CD8-positive, alpha-beta memory T cell (primary cell): Measurements from ENCODE around the gene SESN1. TPM values are rescaled to one million over a fixed set of nuclear protein-coding genes. Genes with fewer than 3 reads are reported as not detected.

Source experiments
- CTCF ChIA-PET: fragments of 350-600 bp; sonication (Branson Sonifier 250); formaldehyde crosslinking; loops from one replicate; lab custom pipeline; 2021; ENCODE audit warnings: antibody characterized with exemption; lab: Charles Lee
- POLR2A ChIA-PET: fragments of 350-600 bp; sonication (Branson Sonifier 250); formaldehyde crosslinking; loops from one replicate; lab custom pipeline; 2021; ENCODE audit warnings: antibody characterized with exemption; lab: Charles Lee
- DNase-seq, 5 donors: peaks; one replicate each; pipeline versions ENCODE4 v3.0.0 to v3.0.0-alpha.2; 2020 to 2022; ENCODE audit warnings: mixed read lengths in 1 of 5
- H3K27ac ChIP-seq: one replicate; pipeline ENCODE4 v1.7.0; 2013; ENCODE audit warnings: low read depth, mild to moderate bottlenecking, low read length, moderate library complexity
- H3K27me3 ChIP-seq: 2 replicates; pipeline ENCODE4 v1.7.0; 2013; ENCODE audit warnings: low read length, mild to moderate bottlenecking; ENCODE audit not compliant: insufficient read depth, poor library complexity, severe bottlenecking
- H3K36me3 ChIP-seq: 2 replicates; pipeline ENCODE4 v1.7.0; 2013; ENCODE audit warnings: mild to moderate bottlenecking, low read length, moderate library complexity; ENCODE audit not compliant: insufficient read depth
- H3K4me1 ChIP-seq: 2 replicates; pipeline ENCODE4 v1.7.0; 2013; ENCODE audit warnings: mild to moderate bottlenecking, low read length, moderate library complexity; ENCODE audit not compliant: insufficient read depth
- H3K4me3 ChIP-seq: 2 replicates; pipeline ENCODE4 v1.7.0; 2013; ENCODE audit warnings: mild to moderate bottlenecking, low read length
- H3K9me3 ChIP-seq: 2 replicates; pipeline ENCODE4 v1.7.0; 2013; ENCODE audit warnings: mild to moderate bottlenecking, low read length
- H3K27ac Mint-ChIP-seq, 8 donors: one replicate each; pipeline ENCODE4 v1.8.0; 2020 to 2021; ENCODE audit warnings: mixed read lengths in 8 of 8, mild to moderate bottlenecking in 6 of 8, inconsistent platforms in 3 of 8, moderate library complexity in 3 of 8
- H3K27me3 Mint-ChIP-seq, 2 donors: one replicate each; pipeline ENCODE4 v1.8.0; 2020 to 2021; ENCODE audit warnings: mixed read lengths in 2 of 2, mild to moderate bottlenecking in 1 of 2, moderate library complexity in 1 of 2
- H3K36me3 Mint-ChIP-seq, 3 donors: one replicate each; pipeline ENCODE4 v1.8.0; 2020 to 2021; ENCODE audit warnings: mixed read lengths in 3 of 3, inconsistent platforms in 1 of 3, mild to moderate bottlenecking in 1 of 3
- H3K4me1 Mint-ChIP-seq, 3 donors: one replicate each; pipeline ENCODE4 v1.8.0; 2020 to 2021; ENCODE audit warnings: mixed read lengths in 3 of 3, inconsistent platforms in 1 of 3, mild to moderate bottlenecking in 1 of 3
- H3K4me3 Mint-ChIP-seq, 7 donors: one replicate each; pipeline ENCODE4 v1.8.0; 2020 to 2021; ENCODE audit warnings: mixed read lengths in 7 of 7, mild to moderate bottlenecking in 6 of 7, moderate library complexity in 4 of 7, inconsistent platforms in 2 of 7
- H3K9me3 Mint-ChIP-seq, 5 donors: one replicate each; pipeline ENCODE4 v1.8.0; 2020 to 2022; ENCODE audit warnings: mixed read lengths in 5 of 5, mild to moderate bottlenecking in 3 of 5, moderate library complexity in 2 of 5, inconsistent platforms in 1 of 5
- polyA plus RNA-seq: library from polyadenylated mRNA; unstranded; fragments of 300-500 nt; fragmentation: Illumina TruSeq; gene quantifications from one replicate; pipeline ENCODE4 v1.2.3, GENCODE V29; 2021
- total RNA-seq, 2 experiments: library from RNA; stranded (reverse); gene quantifications; one replicate each; pipeline ENCODE4 v1.2.3, GENCODE V29; 2021

The SESN1 gene
- total and polyA plus RNA-seq, 3 experiments from 2014 or later: 20.2 to 39.2 (median 22.0) TPM

DNA sequence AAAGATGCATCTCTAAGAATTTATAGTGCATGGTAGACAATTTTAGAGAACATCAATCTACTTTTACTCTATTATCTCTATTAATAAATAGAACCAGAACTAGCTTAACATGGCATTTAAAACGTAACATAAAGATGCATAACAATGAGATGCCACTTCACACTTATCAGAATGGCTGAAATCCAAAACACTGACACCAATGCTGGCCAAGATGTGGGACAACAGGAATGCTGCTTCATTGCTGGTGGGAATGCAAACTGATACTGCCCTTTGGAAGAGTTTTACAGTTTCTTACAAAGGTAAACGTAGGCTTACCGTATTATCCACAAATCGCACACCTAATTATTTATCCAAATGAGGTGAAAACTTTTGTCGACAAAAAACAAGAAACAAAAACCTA lies 95.2 kb downstream of the SESN1 start:
- H3K4me1 Mint-ChIP-seq: peaks cover 36 to 37% (median 37%) of the 10 kb centered on the region in 3 donors
- Histone ChIP-seq H3K4me1 (peaks cover 6% of the 10 kb centered on the region), H3K9me3 (no peaks in the 10 kb centered on the region), H3K27ac (no peak overlapping the region), H3K36me3 (peaks cover 13% of the 10 kb centered on the region), H3K4me3 (no peak overlapping the region), H3K27me3 (no peaks in the 10 kb centered on the region)
- ChIA-PET CTCF (no interaction called here), POLR2A (no interaction called here)
- no peak for DNase-seq
- H3K4me3 Mint-ChIP-seq: no peak overlapping the region
- H3K27ac Mint-ChIP-seq: peak overlapping the region in 1 of 8 donors; percentile 49
- H3K36me3 Mint-ChIP-seq: peaks cover 3 to 67% (median 18%) of the 10 kb centered on the region in 3 donors
- no peaks in the 10 kb centered on the region for H3K9me3 Mint-ChIP-seq
- no peaks in the 10 kb centered on the region for H3K27me3 Mint-ChIP-seq

DNA sequence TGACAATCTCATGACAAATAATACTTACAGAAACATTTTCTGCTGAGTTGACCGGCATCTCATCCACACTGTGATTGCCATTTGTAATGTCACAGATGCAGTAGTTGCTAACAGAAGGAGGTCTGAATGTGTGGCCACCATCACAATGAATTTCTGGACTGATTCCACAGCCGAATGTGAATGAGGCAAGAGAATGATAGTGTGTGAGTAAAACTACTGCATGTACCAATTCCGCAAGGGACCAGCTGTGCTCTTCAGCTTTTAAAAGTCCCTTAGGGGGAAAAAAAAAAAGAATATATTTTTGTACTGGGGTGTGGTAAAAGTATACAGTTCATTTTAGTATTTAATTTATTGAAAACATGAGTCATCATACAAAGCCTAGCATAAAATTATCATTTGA lies 96.2 kb downstream of the SESN1 start:
- H3K9me3 ChIP-seq: no peaks in the 10 kb centered on the region
- Mint-ChIP-seq H3K36me3 (peaks cover 3 to 75% (median 18%) of the 10 kb centered on the region in 3 donors), H3K27ac (peak overlapping the region in 1 of 8 donors; percentile 50), H3K27me3 (no peaks in the 10 kb centered on the region), H3K4me3 (no peak overlapping the region), H3K4me1 (peaks cover 28 to 31% (median 30%) of the 10 kb centered on the region in 3 donors), H3K9me3 (no peaks in the 10 kb centered on the region)
- H3K4me3 ChIP-seq: no peak overlapping the region
- peaks cover 16% of the 10 kb centered on the region for H3K36me3 ChIP-seq
- ChIA-PET POLR2A (no interaction called here), CTCF (interaction anchor here (0.6 kb wide), 1 partner anchor 599 kb away, joined by 3 read pairs; no protein-coding TSS in a partner anchor)
- H3K4me1 ChIP-seq: peaks cover under 1% of the 10 kb centered on the region
- no peak overlapping the region for H3K27ac ChIP-seq
- no peak for DNase-seq
- no peaks in the 10 kb centered on the region for H3K27me3 ChIP-seq

DNA sequence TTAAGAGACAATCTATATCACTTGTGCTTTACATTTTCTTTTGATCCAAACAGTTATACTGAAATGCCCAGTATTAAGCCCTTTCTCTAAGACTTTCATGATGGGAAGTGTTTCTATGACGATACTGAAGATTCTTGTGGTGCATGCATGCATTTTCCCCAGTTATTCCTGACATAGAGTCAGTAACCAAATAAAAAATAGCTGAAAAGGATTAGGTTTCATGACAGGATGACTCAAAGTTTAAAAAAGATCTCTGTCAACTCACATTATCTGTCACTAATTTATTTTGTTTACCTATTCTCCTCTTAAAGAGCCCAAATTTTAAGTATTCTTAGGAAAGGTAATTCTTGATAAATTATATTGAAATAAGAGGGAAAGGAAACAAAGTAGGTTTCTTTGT lies 98.4 kb downstream of the SESN1 start:
- H3K9me3 Mint-ChIP-seq: no peaks in the 10 kb centered on the region
- Histone ChIP-seq H3K36me3 (peaks cover 25% of the 10 kb centered on the region), H3K27me3 (no peaks in the 10 kb centered on the region), H3K27ac (no peak overlapping the region), H3K4me3 (no peak overlapping the region), H3K9me3 (no peaks in the 10 kb centered on the region), H3K4me1 (no peaks in the 10 kb centered on the region)
- no peak for DNase-seq
- H3K4me3 Mint-ChIP-seq: no peak overlapping the region
- peak overlapping the region in 2 of 8 donors; percentile 23 to 43 for H3K27ac Mint-ChIP-seq
- H3K36me3 Mint-ChIP-seq: peaks cover 5 to 80% (median 29%) of the 10 kb centered on the region in 3 donors
- no peaks in the 10 kb centered on the region for H3K27me3 Mint-ChIP-seq
- H3K4me1 Mint-ChIP-seq: peaks cover 8 to 16% (median 9%) of the 10 kb centered on the region in 3 donors
- CTCF ChIA-PET: interaction anchor here (0.7 kb wide), 1 partner anchor 77 kb away, joined by 3 read pairs; no protein-coding TSS in a partner anchor
- POLR2A ChIA-PET: no interaction called here

DNA sequence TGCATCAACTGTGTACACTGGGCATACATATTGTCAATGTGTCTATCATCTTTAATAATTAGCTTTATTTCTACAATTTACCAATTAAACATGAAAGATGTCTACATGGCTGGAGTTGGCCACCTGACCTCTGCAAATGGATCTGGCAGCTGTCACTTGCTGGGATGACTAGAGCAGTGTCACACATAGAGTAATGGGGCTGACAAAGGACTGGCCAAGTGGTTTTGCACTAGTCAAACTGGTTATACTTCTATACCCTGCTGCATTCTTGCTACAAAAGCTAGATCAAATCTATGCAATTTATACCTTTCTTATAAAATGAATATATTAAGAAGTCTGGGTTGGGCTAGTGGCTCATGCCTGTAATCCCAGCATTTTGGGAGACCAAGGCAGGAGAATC lies 99.3 kb downstream of the SESN1 start:
- peaks cover 14 to 84% (median 38%) of the 10 kb centered on the region in 3 donors for H3K36me3 Mint-ChIP-seq
- H3K4me1 ChIP-seq: no peaks in the 10 kb centered on the region
- POLR2A ChIA-PET: interaction anchor here (0.6 kb wide), 1 partner anchor 66 kb away, joined by 3 read pairs; no protein-coding TSS in a partner anchor
- H3K27me3 Mint-ChIP-seq: no peaks in the 10 kb centered on the region
- H3K9me3 Mint-ChIP-seq: no peaks in the 10 kb centered on the region
- H3K9me3 ChIP-seq: no peaks in the 10 kb centered on the region
- H3K4me3 Mint-ChIP-seq: no peak overlapping the region
- peaks cover 5 to 15% (median 8%) of the 10 kb centered on the region in 3 donors for H3K4me1 Mint-ChIP-seq
- peak overlapping the region in 2 of 8 donors; percentile 22 to 47 for H3K27ac Mint-ChIP-seq
- H3K27me3 ChIP-seq: no peaks in the 10 kb centered on the region
- no peak for DNase-seq
- no peak overlapping the region for H3K4me3 ChIP-seq
- peaks cover 30% of the 10 kb centered on the region for H3K36me3 ChIP-seq
- no peak overlapping the region for H3K27ac ChIP-seq
- CTCF ChIA-PET: interaction anchor here (1.4 kb wide), 1 partner anchor 453 kb away, joined by 4 read pairs; no protein-coding TSS in a partner anchor

DNA sequence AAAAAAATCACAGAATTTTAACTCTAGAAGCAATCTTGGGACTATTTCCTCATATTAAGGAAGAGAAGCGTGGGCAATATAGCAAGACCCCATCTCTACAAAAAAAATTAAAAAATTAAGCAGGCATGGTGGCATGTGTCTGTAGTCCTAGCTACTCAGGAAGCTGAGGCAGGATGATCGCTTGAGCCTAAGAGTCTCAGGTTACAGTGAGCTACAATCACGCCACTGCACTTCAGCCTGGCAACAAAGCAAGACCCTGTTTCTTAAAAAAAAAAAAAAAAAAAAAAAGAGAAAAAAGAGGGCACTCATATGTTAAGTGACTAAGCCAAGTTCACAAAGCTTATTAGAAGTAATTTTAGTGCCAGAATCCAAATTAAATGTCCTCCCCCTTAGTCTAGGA lies 100.8 kb downstream of the SESN1 start:
- no peaks in the 10 kb centered on the region for H3K9me3 Mint-ChIP-seq
- POLR2A ChIA-PET: interaction anchor here (0.6 kb wide), 2 partner anchors 20 to 435 kb away, joined by 3 to 4 read pairs; no protein-coding TSS in a partner anchor
- Histone ChIP-seq H3K4me1 (no peaks in the 10 kb centered on the region), H3K4me3 (no peak overlapping the region), H3K27ac (no peak overlapping the region), H3K9me3 (no peaks in the 10 kb centered on the region), H3K36me3 (peaks cover 35% of the 10 kb centered on the region), H3K27me3 (no peaks in the 10 kb centered on the region)
- H3K4me1 Mint-ChIP-seq: peaks cover 0 to 10% (median 3%) of the 10 kb centered on the region in 3 donors
- H3K36me3 Mint-ChIP-seq: peaks cover 22 to 81% (median 36%) of the 10 kb centered on the region in 3 donors
- CTCF ChIA-PET: no interaction called here
- DNase-seq: no peak
- H3K27ac Mint-ChIP-seq: peak overlapping the region in 1 of 8 donors; percentile 17
- H3K4me3 Mint-ChIP-seq: no peak overlapping the region
- H3K27me3 Mint-ChIP-seq: no peaks in the 10 kb centered on the region

DNA sequence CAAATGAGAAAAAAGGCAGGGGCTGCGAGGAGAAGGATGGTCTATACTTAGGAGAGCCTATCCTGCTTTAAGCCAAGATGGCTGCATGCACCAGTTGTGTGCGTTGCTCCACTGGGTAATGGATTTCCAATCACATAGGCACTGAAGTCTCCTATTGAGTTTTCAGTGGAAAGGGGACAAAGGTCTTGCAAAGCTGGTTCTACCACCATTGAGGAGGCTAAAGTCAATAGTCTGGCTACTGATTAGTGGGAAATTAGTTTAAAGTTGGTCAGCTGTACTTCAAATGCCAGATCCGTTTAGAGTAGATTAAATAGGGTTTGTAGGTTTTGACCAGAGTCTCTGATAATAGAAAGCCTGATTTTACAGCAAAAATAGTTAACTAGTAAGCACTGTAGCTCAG lies 104.9 kb downstream of the SESN1 start:
- POLR2A ChIA-PET: interaction anchor here (0.6 kb wide), 1 partner anchor 421 kb away, joined by 6 read pairs; no protein-coding TSS in a partner anchor
- Histone ChIP-seq H3K4me1 (no peaks in the 10 kb centered on the region), H3K36me3 (peaks cover 38% of the 10 kb centered on the region), H3K27me3 (no peaks in the 10 kb centered on the region), H3K9me3 (no peaks in the 10 kb centered on the region), H3K4me3 (no peak overlapping the region), H3K27ac (no peak overlapping the region)
- H3K4me3 Mint-ChIP-seq: no peak overlapping the region
- H3K36me3 Mint-ChIP-seq: peaks cover 33 to 84% (median 36%) of the 10 kb centered on the region in 3 donors
- H3K27me3 Mint-ChIP-seq: no peaks in the 10 kb centered on the region
- H3K4me1 Mint-ChIP-seq: peaks cover 0 to 9% (median 7%) of the 10 kb centered on the region in 3 donors
- CTCF ChIA-PET: no interaction called here
- DNase-seq: no peak
- H3K27ac Mint-ChIP-seq: peak overlapping the region in 4 of 8 donors; percentile 26 to 66 (median 50)
- H3K9me3 Mint-ChIP-seq: no peaks in the 10 kb centered on the region

DNA sequence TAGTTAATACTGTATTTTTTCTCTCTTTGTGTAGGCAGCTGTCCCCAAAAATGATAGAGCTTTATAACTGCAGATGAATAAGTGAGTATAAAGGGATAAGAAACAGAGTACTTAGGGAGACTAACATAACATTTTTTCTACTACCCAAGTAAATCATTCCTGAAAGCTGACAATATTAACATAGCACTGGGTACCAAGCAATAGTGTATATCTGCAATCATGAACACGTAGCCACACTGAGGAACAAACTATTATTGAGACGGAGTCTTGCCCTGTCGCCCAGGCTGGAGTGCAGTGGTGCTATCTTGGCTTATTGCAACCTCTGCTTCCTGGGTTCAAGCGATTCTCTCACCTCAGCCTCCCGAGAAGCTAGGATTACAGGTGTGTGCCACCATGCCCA lies 105.9 kb downstream of the SESN1 start:
- Mint-ChIP-seq H3K27me3 (no peaks in the 10 kb centered on the region), H3K4me1 (peaks cover 0 to 9% (median 7%) of the 10 kb centered on the region in 3 donors), H3K4me3 (no peak overlapping the region), H3K36me3 (peaks cover 35 to 84% (median 43%) of the 10 kb centered on the region in 3 donors), H3K9me3 (peaks cover 0 to under 1% (median 0%) of the 10 kb centered on the region in 5 donors), H3K27ac (no peak overlapping the region)
- CTCF ChIA-PET: interaction anchor here (0.9 to 2.1 kb wide), 3 partner anchors 83 to 446 kb away, joined by 3 to 5 read pairs (median 3); no protein-coding TSS in a partner anchor
- H3K27ac ChIP-seq: no peak overlapping the region
- POLR2A ChIA-PET: interaction anchor here (0.6 kb wide), 1 partner anchor 33 kb away, joined by 3 read pairs; no protein-coding TSS in a partner anchor
- H3K36me3 ChIP-seq: peaks cover 38% of the 10 kb centered on the region
- no peaks in the 10 kb centered on the region for H3K9me3 ChIP-seq
- no peaks in the 10 kb centered on the region for H3K4me1 ChIP-seq
- no peak overlapping the region for H3K4me3 ChIP-seq
- DNase-seq: no peak
- H3K27me3 ChIP-seq: no peaks in the 10 kb centered on the region

DNA sequence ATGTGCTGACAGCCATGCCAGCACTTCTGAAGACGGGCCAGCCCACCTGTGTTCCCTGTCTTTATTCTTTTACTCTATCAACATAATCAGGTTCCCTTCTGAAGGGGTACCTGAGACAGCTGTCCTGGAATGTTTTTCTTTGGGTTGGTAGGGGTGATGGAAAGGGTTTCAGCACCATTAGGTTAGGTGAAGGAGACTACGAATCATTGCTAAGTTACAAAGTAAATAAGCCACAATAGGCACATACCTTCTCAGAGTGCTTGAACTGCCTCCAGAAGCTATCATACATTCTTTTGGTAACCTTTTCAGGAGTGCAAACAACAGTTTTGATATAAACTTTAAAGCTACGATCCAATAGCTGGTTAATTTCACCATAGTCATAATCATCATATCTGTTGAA lies 106.3 kb downstream of the SESN1 start:
- no peaks in the 10 kb centered on the region for H3K27me3 ChIP-seq
- Mint-ChIP-seq H3K27me3 (no peaks in the 10 kb centered on the region), H3K4me3 (no peak overlapping the region), H3K4me1 (peaks cover 0 to 9% (median 7%) of the 10 kb centered on the region in 3 donors), H3K9me3 (peaks cover 0 to 2% (median 0%) of the 10 kb centered on the region in 5 donors), H3K27ac (peak overlapping the region in 3 of 8 donors; percentile 29 to 69 (median 37)), H3K36me3 (peaks cover 34 to 80% (median 43%) of the 10 kb centered on the region in 3 donors)
- no peaks in the 10 kb centered on the region for H3K9me3 ChIP-seq
- ChIA-PET CTCF (interaction anchor here (0.9 to 2.1 kb wide), 3 partner anchors 83 to 446 kb away, joined by 3 to 5 read pairs (median 3); no protein-coding TSS in a partner anchor), POLR2A (interaction anchor here (0.6 kb wide), 1 partner anchor 34 kb away, joined by 3 read pairs; no protein-coding TSS in a partner anchor)
- DNase-seq: no peak
- peaks cover 34% of the 10 kb centered on the region for H3K36me3 ChIP-seq
- no peak overlapping the region for H3K4me3 ChIP-seq
- no peaks in the 10 kb centered on the region for H3K4me1 ChIP-seq
- H3K27ac ChIP-seq: no peak overlapping the region
